Measurements from ENCODE around the gene GATA5.

DNA sequence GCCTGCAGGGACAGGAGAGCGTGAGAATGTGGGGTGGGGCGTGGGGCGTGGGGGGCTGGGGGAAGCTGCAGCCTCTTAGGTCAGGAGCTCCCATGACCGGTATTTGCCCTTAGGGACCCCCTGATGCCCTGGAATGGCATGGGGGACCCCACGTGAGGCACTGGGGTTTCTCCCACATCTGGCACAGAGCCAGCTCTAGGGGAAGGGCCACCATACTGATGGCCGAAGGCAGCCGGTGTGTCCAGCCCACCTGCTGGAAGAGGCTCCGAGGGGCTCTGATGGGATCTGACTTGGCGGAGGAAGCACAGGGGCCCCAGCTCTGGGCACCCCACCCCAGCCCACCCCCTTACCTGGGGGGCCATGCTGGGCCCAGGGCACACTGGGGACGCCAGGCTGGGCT lies 10.8 kb downstream of the GATA5 start:
- TF ChIP-seq, protein P1, sequence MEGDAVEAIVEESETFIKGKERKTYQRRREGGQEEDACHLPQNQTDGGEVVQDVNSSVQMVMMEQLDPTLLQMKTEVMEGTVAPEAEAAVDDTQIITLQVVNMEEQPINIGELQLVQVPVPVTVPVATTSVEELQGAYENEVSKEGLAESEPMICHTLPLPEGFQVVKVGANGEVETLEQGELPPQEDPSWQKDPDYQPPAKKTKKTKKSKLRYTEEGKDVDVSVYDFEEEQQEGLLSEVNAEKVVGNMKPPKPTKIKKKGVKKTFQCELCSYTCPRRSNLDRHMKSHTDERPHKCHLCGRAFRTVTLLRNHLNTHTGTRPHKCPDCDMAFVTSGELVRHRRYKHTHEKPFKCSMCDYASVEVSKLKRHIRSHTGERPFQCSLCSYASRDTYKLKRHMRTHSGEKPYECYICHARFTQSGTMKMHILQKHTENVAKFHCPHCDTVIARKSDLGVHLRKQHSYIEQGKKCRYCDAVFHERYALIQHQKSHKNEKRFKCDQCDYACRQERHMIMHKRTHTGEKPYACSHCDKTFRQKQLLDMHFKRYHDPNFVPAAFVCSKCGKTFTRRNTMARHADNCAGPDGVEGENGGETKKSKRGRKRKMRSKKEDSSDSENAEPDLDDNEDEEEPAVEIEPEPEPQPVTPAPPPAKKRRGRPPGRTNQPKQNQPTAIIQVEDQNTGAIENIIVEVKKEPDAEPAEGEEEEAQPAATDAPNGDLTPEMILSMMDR (IDR thresholded peaks at IDR 0.05): no peak
- TF ChIP-seq POLR2A (IDR thresholded peaks at IDR 0.05): no peak
- no peak for TF ChIP-seq POLR2AphosphoS5 (IDR thresholded peaks at IDR 0.05)
